Lung (tissue), 12 donors: ENCODE results near the gene GLS2. TPM values are rescaled to one million over a fixed set of nuclear protein-coding genes. Genes with fewer than 3 reads are reported as not detected.

Experiments used
- ATAC-seq: fragments of 200-7000 bp; cut with Tn5 transposase; one replicate; pipeline ENCODE4 v1.9.1; 2020; ENCODE audit warnings: moderate number of reproducible peaks; ENCODE audit not compliant: insufficient read depth, low FRiP score
- DNase-seq, 3 donors: peaks; one replicate each; pipeline ENCODE4 v3.0.0-alpha.2; 2013 to 2017
- H3K27ac ChIP-seq, 2 donors: one replicate each; pipeline ENCODE4 v1.5.1; 2013; ENCODE audit warnings: mild to moderate bottlenecking in 2 of 2, moderate library complexity in 2 of 2, control low read depth in 1 of 2, inconsistent platforms in 1 of 2, low read depth in 1 of 2, low read length in 1 of 2
- H3K27me3 ChIP-seq, 3 donors: one replicate each; pipeline ENCODE4 v1.5.1; 2013; ENCODE audit warnings: low read length in 2 of 3; ENCODE audit not compliant: control insufficient read depth in 3 of 3, insufficient read depth in 3 of 3
- H3K36me3 ChIP-seq, 4 donors: one replicate each; pipeline ENCODE4 v1.5.1; 2013; ENCODE audit warnings: low read length in 4 of 4, mild to moderate bottlenecking in 1 of 4, moderate library complexity in 1 of 4; ENCODE audit not compliant: control insufficient read depth in 4 of 4, insufficient read depth in 4 of 4
- H3K4me1 ChIP-seq, 5 donors: one replicate each; pipeline ENCODE4 v1.5.1; 2013; ENCODE audit warnings: low read length in 5 of 5, mild to moderate bottlenecking in 2 of 5, moderate library complexity in 1 of 5; ENCODE audit not compliant: control insufficient read depth in 5 of 5, insufficient read depth in 5 of 5
- H3K4me3 ChIP-seq: one replicate; pipeline ENCODE4 v1.5.1; 2013; ENCODE audit warnings: mild to moderate bottlenecking, control low read depth, moderate library complexity
- H3K9ac ChIP-seq, 2 donors: one replicate each; pipeline ENCODE4 v1.5.1; 2013; ENCODE audit warnings: low read length in 2 of 2, control low read depth in 1 of 2; ENCODE audit not compliant: insufficient read depth in 1 of 2
- H3K9me3 ChIP-seq, 4 donors: one replicate each; pipeline ENCODE4 v1.5.1; 2013; ENCODE audit warnings: low read length in 3 of 4, mild to moderate bottlenecking in 1 of 4, moderate library complexity in 1 of 4; ENCODE audit not compliant: control insufficient read depth in 4 of 4, insufficient read depth in 3 of 4
- WGBS, 2 donors: extraction: QIAGEN DNeasy Blood & Tissue Kit; methylation state at CpG; one replicate each; pipeline ENCODE4 v1.1.7; 2013; 5-methylcytosine and 5-hydroxymethylcytosine counted together
- polyA plus RNA-seq, 2 donors: library from polyadenylated mRNA; stranded (reverse); fragments of 200-250 nt; gene quantifications; one replicate each; pipeline ENCODE4 v1.2.1, GENCODE V29; 2013
- total RNA-seq, 2 donors: library from RNA; depleted of rRNA in 1 of 2; stranded (reverse); fragments of >200 nt in 1 of 2; gene quantifications; one replicate each; pipeline ENCODE4 v1.2.1, GENCODE V29; 2014 to 2021
- TF ChIP-seq, protein P1 (sequence below): IDR thresholded peaks from 2 replicates; pipeline ENCODE4 v1.5.1; 2012; ENCODE audit warnings: mild to moderate bottlenecking; ENCODE audit errors: control extremely low read depth, extremely low read depth
- donor health status: control.
- donor health status: control.
- donor health status: Bipolar disorder and iron deficiency.
- donor health status: healthy.
- donor health status: DM: yes; HTN: yes; CAD: no.

The GLS2 gene
- total and polyA plus RNA-seq, 4 donors, result 1.1 to 4.8 (median 3.6) TPM

DNA sequence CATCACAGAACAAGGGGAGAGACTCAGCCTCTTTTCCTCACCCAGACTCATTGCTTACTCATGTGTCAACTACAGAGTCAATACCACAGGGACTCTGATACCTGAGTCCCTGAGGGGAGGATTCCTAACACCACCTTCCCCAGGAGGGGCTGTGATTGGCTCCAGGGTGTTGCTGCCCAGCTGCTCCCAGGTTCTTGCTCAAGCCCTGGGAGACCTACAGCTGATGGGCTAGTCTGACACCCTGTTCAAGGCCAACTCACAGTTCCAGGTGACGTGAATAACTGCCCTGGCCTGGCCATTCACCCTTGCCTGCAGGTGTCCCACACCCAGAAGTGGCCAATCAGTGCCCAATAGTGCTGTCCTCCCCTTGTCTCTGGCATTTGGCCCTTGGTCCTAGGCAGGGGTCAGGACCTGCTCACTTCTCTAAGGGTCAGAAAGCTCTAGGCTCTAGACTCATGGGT, 11.0 kb downstream of the GLS2 start:
- DNase-seq (no peak), ATAC-seq (no peak)
- TF ChIP-seq, protein P1, sequence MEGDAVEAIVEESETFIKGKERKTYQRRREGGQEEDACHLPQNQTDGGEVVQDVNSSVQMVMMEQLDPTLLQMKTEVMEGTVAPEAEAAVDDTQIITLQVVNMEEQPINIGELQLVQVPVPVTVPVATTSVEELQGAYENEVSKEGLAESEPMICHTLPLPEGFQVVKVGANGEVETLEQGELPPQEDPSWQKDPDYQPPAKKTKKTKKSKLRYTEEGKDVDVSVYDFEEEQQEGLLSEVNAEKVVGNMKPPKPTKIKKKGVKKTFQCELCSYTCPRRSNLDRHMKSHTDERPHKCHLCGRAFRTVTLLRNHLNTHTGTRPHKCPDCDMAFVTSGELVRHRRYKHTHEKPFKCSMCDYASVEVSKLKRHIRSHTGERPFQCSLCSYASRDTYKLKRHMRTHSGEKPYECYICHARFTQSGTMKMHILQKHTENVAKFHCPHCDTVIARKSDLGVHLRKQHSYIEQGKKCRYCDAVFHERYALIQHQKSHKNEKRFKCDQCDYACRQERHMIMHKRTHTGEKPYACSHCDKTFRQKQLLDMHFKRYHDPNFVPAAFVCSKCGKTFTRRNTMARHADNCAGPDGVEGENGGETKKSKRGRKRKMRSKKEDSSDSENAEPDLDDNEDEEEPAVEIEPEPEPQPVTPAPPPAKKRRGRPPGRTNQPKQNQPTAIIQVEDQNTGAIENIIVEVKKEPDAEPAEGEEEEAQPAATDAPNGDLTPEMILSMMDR, result no peak
- H3K9ac ChIP-seq, result no peak overlapping the region
- no peaks in the 10 kb centered on the region for H3K27me3 ChIP-seq
- no peak overlapping the region for H3K27ac ChIP-seq
- no peak overlapping the region for H3K4me3 ChIP-seq
- H3K4me1 ChIP-seq, result peaks cover 0 to 5% (median 0%) of the 10 kb centered on the region in 5 donors
- peaks cover 0 to 1% (median 0%) of the 10 kb centered on the region in 4 donors for H3K36me3 ChIP-seq
- no peaks in the 10 kb centered on the region for H3K9me3 ChIP-seq
- WGBS, 2 donors, result 90 to 100% methylated on average over 1 of the region's 1 CpG

DNA sequence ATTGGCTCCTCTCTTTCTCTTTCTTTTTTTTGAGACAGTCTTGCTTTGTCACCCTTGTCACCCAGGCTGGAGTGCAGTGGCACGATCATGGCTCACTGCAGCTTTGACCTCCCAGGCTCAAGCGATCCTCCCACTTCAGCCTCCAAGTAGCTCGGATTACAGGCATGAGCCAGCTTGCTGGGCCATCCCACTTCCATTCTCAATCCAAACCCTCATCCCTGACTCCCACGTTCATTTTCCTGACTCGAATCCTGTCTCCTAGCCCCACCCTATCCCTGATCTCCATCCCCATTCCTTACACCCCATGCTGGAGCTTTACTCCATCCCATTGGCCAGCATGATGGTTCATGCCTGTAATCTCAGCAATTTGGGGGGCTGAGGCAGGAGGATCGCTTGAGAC, 11.8 kb downstream of the GLS2 start:
- DNase-seq (no peak), ATAC-seq (no peak)
- 87 to 96% methylated on average over 6 of the region's 6 CpGs for WGBS, 2 donors
- H3K9ac ChIP-seq, result no peak overlapping the region
- H3K4me1 ChIP-seq, result peaks cover 0 to 5% (median 0%) of the 10 kb centered on the region in 5 donors
- no peak overlapping the region for H3K27ac ChIP-seq
- H3K4me3 ChIP-seq, result no peak overlapping the region
- peaks cover 0 to 1% (median 0%) of the 10 kb centered on the region in 4 donors for H3K36me3 ChIP-seq
- no peaks in the 10 kb centered on the region for H3K9me3 ChIP-seq
- TF ChIP-seq, protein P1, result no peak
- no peaks in the 10 kb centered on the region for H3K27me3 ChIP-seq

DNA sequence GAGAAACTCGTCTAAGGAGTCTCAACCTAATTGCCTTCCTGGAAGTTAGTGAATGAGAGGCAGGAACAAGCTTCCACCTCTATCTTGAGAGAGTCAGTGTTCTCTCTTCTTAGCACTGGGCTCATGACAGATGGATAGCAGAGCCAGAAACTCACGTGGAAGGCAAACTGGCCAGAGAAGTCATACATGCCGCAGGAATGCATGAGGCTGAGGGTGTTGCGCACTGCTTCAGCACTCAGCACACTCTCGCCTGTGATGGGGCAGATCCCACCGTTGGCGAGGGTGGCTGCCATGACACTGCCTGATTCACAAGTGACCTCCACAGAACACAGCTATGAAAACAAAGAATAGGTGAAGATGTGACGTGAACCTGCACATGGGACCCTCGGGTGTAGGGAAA, 13.6 kb downstream of the GLS2 start:
- peaks cover 0 to 2% (median under 1%) of the 10 kb centered on the region in 4 donors for H3K36me3 ChIP-seq
- no peak overlapping the region for H3K4me3 ChIP-seq
- H3K27me3 ChIP-seq, result no peaks in the 10 kb centered on the region
- peak overlapping the region in 1 of 2 donors; percentile 5 for H3K27ac ChIP-seq
- H3K9ac ChIP-seq, result no peak overlapping the region
- TF ChIP-seq, protein P1, result no peak
- DNase-seq (no peak), ATAC-seq (no peak)
- whole genome bisulfite sequencing, 2 donors, result 90 to 93% methylated on average over 9 of the region's 9 CpGs
- peaks cover 0 to 6% (median 5%) of the 10 kb centered on the region in 5 donors for H3K4me1 ChIP-seq
- no peaks in the 10 kb centered on the region for H3K9me3 ChIP-seq
